ENCODE results near the gene MYNN. TPM values are rescaled to one million over a fixed set of nuclear protein-coding genes. Genes with fewer than 3 reads are reported as not detected.

MYNN gene
- total RNA-seq, 1 experiment from 2014 or later, result 15.9 TPM

DNA sequence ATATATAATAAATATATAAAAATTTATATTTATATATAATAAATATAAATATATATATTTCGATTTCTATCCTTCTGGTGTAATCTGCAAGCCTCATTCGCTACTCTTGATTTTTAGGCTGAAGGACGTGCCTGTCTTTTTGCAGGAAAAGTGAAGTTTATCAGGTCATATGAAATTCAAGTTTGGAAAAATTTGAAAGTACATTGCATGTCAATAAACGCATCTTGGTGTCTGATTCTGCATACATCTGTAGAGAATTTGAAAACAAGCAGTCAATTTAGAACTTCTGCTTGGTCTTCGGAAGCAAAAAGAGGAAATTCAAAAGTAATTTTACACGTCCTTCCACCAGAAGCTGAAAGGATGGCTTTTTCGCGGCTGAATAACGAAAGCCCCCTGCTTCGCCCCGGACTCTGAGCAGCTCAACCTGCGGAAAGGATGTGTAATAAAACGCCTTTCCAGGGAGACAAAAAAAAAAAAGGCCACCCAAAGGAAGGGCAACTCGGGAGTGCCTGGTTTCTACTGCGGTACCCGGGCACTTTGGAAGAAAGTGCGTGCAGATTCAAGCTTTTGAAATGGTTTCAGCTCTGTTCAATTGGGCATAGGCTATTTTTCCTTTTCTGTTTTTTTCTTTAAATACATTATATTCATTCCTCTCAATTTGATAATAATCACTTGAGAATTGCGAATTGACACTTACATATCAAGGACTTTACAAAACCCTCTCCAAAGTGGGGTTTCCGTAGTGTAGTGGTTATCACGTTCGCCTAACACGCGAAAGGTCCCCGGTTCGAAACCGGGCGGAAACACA is 1.5 kb upstream of the MYNN start:
- in situ Hi-C loops (cut with HindIII; ENCODE audit: low pct_unique_long_range_greater_than_20kb, low sequenced_read_pairs), result no loop called here
- DNase-seq (ENCODE audit: low read depth, low spot score), result peak; percentile 85

GRCh38 chr3:169772305-169772896 is 795 bp upstream of the MYNN start:
- in situ Hi-C loops (cut with HindIII; ENCODE audit: low pct_unique_long_range_greater_than_20kb, low sequenced_read_pairs), result no loop called here

GRCh38 chr3:169774186-169774585 is 990 bp downstream of the MYNN start:
- DNase-seq (ENCODE audit: low read depth, low spot score), result no peak
- in situ Hi-C loops (cut with HindIII; ENCODE audit: low pct_unique_long_range_greater_than_20kb, low sequenced_read_pairs), result no loop called here

More at GRCh38 chr3:169772305-169772896, 795 bp upstream of the MYNN start:
- DNase-seq (ENCODE audit: low read depth, low spot score), result peak; percentile 88

GRCh38 chr3:169777822-169778221 is 4.6 kb downstream of the MYNN start:
- DNase-seq (ENCODE audit: low read depth, low spot score), result no peak
- in situ Hi-C loops (cut with HindIII; ENCODE audit: low pct_unique_long_range_greater_than_20kb, low sequenced_read_pairs), result no loop called here

DNA sequence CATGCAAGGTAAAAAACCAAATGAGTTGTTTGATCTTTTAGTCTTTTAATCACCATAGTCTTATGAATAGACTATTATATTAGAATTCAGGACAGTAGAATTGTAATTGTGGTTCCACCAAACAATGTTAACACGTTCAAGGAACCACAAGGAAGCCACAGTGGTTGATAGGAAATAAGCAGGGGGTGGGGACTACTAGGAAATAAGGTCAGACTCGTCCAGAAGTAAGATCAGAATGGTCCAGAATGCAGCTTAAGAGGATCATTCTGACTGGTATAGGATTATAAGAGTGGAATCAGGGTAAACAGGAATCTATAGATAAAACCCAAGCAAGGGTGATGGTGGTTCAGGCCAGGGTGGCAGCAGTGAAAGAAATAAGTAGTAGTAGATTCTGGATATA is 7.5 kb downstream of the MYNN start:
- in situ Hi-C loops (cut with HindIII; ENCODE audit: low pct_unique_long_range_greater_than_20kb, low sequenced_read_pairs), result no loop called here
- DNase-seq (ENCODE audit: low read depth, low spot score), result no peak

DNA sequence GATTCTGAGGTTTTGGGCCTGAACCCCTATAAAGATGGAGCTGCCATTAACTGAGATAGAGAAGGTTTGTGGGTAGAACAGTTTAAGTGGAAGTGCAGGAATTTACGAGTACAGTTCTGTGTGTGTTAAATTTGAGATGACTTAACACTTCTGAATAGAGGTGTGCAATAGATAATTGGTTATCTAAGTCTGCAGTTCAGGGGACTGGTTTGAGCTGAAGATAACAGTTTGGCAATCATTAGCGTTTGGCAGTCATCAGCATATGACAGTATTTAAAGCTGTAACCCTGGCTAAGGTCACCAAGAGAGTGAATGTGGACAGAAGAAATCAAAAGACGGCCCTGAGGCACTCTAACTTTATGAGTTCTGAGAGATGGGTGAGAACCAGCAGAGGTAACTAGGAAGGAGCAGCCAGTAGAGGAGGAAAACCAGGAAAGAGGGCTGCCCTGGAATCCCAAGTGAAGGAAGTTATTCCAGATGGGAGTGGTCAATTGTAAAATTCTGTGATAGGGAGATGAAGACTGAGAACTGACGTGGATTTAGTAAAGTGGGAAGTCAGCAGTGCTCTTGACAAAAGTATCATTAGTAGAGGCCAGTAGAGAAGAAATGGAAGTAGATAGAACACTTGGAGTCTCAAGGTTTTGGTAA is 8.1 kb downstream of the MYNN start:
- DNase-seq (ENCODE audit: low read depth, low spot score), result no peak
- in situ Hi-C loops (cut with HindIII; ENCODE audit: low pct_unique_long_range_greater_than_20kb, low sequenced_read_pairs), result no loop called here

GRCh38 chr3:169787120-169787519 is 13.9 kb downstream of the MYNN start:
- DNase-seq (ENCODE audit: low read depth, low spot score), result no peak
- in situ Hi-C loops (cut with HindIII; ENCODE audit: low pct_unique_long_range_greater_than_20kb, low sequenced_read_pairs), result no loop called here

- no peak for DNase-seq (ENCODE audit: low read depth, low spot score)
- in situ Hi-C loops (cut with HindIII; ENCODE audit: low pct_unique_long_range_greater_than_20kb, low sequenced_read_pairs), result no loop called here
These were observed 14.6 kb downstream of the MYNN start for GRCh38 chr3:169787791-169788190.

GRCh38 chr3:169790219-169790618 is 17.0 kb downstream of the MYNN start:
- in situ Hi-C loops (cut with HindIII; ENCODE audit: low pct_unique_long_range_greater_than_20kb, low sequenced_read_pairs), result no loop called here

DNA sequence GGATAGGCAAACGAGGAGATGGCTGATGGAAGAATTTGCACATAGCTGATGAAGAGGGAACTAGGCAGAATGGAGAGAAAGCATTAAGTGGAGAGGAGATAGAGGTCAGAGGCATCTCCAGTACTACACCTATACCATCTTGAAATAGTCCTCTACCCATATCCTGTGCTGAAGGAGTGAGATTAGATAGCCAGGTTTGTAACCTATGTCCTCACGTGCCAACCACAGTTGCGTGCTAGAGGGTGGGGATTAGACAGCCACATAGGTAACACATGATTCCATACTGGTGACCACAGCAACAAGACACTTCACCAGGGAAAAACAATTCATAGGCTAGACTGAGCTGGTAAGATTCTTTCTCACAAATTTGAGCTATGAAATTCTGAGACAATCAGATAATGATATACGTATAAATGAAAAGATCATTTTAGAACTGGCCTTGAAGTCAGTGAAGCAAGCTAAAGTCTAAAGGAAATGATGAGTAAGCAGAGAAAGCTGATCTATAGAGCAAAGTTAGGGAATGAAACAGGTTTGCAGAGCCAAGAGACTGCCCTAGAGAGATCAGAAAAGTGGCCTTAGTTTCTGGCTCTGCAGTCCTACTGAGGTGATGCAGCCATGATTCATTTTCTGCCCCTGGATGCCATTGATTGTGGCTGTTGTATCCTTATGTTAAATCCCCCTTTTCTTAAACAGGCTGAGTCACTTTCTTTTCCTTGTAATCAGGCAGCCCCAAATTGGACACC is 17.7 kb downstream of the MYNN start:
- in situ Hi-C loops (cut with HindIII; ENCODE audit: low pct_unique_long_range_greater_than_20kb, low sequenced_read_pairs), result no loop called here
- DNase-seq (ENCODE audit: low read depth, low spot score), result no peak

More at GRCh38 chr3:169790219-169790618, 17.0 kb downstream of the MYNN start:
- DNase-seq (ENCODE audit: low read depth, low spot score), result no peak

GRCh38 chr3:169792359-169792758 is 19.2 kb downstream of the MYNN start:
- DNase-seq (ENCODE audit: low read depth, low spot score), result no peak
- in situ Hi-C loops (cut with HindIII; ENCODE audit: low pct_unique_long_range_greater_than_20kb, low sequenced_read_pairs), result no loop called here

GRCh38 chr3:169804681-169805080 is 31.5 kb downstream of the MYNN start:
- in situ Hi-C loops (cut with HindIII; ENCODE audit: low pct_unique_long_range_greater_than_20kb, low sequenced_read_pairs), result no loop called here
- DNase-seq (ENCODE audit: low read depth, low spot score), result no peak

DNA sequence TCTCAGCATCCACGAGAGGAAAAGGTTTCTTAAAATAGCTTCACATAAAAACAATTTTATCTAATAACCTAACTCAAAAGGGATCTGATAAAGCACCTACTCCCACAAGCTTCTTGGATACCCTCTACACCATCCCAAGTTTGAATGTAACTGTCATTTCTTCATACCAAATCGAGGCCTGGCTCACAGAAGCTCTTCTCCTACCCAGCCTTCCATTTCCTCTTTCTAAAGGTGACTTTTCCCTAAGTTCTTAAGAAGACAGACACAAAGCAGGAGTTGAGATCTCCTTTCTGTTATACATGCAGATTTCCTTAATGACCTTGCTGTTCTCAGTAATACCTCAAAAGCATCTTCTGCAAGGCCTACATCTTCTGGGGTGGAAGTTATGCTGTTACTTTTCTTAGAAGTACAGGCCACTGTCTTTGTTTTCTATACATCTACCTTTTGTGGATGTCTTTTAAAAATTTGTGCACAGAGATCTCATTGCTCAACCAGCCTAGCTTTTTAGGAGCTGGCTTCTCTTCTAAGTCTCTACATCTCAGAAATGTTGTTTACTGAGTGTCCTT is 36.1 kb downstream of the MYNN start:
- DNase-seq (ENCODE audit: low read depth, low spot score), result no peak
- in situ Hi-C loops (cut with HindIII; ENCODE audit: low pct_unique_long_range_greater_than_20kb, low sequenced_read_pairs), result no loop called here

GRCh38 chr3:169811631-169812331 is 38.6 kb downstream of the MYNN start:
- DNase-seq (ENCODE audit: low read depth, low spot score), result peak; percentile 15
- in situ Hi-C loops (cut with HindIII; ENCODE audit: low pct_unique_long_range_greater_than_20kb, low sequenced_read_pairs), result no loop called here

DNA sequence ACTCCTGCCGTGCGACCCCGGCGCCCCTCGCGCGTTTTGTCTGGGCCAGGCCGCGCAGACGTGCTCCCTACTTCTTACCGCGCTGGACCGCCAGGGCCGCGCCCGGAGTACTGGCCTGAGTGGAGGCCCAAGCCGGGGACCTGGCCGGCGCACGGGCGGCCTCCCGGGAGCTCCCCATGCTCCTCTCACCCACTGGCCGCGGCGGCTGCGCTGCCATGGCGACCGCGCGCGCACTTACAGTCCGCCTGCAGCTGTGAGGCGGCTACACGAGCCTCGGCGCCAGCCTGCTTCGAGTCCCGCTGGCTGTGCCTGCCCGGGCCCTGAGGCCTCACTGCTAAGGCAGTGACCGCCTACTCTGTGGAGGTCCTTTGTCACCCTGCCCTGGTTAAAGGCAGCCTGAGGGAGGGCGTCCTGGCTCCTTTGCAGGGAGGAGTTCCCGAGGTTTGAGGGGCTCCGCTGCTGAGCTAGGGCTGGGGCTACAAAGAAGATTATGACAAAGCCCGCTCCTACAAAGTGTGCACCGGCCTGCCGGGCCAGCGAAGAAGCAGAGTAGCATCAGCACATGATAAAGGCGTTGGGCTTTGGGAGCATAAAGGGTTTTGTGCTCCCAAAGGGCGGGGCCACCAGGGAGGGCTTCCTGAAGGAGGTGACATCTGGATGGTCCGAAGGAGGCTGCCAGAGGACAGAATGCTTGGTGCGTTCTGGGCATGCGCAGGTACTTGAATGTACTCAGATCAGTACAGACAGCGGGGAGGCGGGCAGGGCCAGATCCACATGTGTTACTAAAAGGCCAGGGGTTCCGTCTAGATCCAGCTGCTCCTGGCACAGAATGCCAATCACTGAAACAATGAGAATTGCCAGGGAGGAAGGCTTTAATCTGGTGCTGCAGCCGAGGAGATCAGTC is 39.4 kb downstream of the MYNN start, which contains the start of the genes LRRC34 and LRRIQ4:
Gene LRRC34 (minus strand): TSS at position 573 of the 904 bp plus-strand sequence. CDS start 356 bp downstream, at position 217.
Gene LRRIQ4 (plus strand): TSS at position 539 of the 904 bp plus-strand sequence. CDS start 9,052 bp downstream, outside the sequence.
- in situ Hi-C loops (cut with HindIII; ENCODE audit: low pct_unique_long_range_greater_than_20kb, low sequenced_read_pairs), result no loop called here
- peak; percentile 75 for DNase-seq (ENCODE audit: low read depth, low spot score)

DNA sequence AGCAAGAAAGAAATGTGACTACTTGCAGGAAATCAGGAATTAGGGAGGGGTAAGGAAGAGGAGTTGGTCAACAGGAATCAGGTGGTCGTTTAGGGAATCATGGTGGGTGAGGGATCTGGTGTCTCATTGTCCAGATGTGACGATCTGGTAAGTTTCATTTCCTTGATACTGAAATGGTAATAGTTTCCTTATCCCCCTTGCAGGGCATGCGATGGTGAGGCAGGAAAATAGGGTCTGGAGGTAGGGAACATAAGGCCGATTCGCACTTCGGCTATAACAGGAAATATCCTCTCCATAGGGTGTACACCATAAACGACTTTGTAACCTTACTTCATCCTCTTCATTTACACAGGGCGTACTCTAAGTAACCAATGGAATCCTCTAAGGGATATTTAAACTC is 40.1 kb downstream of the MYNN start:
- in situ Hi-C loops (cut with HindIII; ENCODE audit: low pct_unique_long_range_greater_than_20kb, low sequenced_read_pairs), result no loop called here
- no peak for DNase-seq (ENCODE audit: low read depth, low spot score)

Measured in SK-MEL-5 (cell line).